HG03342 (cell line): ENCODE data around the gene PLA2G6.
"Not testable (repeated sequence)": the region's sequence is repeated elsewhere in the genome, so short reads cannot be mapped to it uniquely, and the experiment has no call there.

Source experiments
- ATAC-seq: cut with Tn5 transposase; IDR thresholded peaks from one replicate; pipeline ENCODE4 v1.9.1; 2021; ENCODE audit warnings: mild to moderate bottlenecking, moderate library complexity; ENCODE audit not compliant: unreplicated experiment

PLA2G6 gene

GRCh38 chr22:38191731-38192474, 10.3 kb upstream of the PLA2G6 start:
- no peak for ATAC-seq

GRCh38 chr22:38191055-38191454, 9.4 kb upstream of the PLA2G6 start:
- no peak for ATAC-seq

GRCh38 chr22:38190581-38190980, 9.0 kb upstream of the PLA2G6 start:
- no peak for ATAC-seq

GRCh38 chr22:38189104-38189503, 7.5 kb upstream of the PLA2G6 start:
- no peak for ATAC-seq

GRCh38 chr22:38187413-38188212, 6.0 kb upstream of the PLA2G6 start:
- no peak for ATAC-seq

GRCh38 chr22:38186429-38186828, 4.8 kb upstream of the PLA2G6 start:
- ATAC-seq = no peak

- no peak for ATAC-seq
Observed at GRCh38 chr22:38184788-38185187, 3.2 kb upstream of the PLA2G6 start.

- no peak for ATAC-seq
Observed at GRCh38 chr22:38180841-38181452, 683 bp downstream of the PLA2G6 start.

- not testable (repeated sequence) for ATAC-seq
Observed at GRCh38 chr22:38178605-38178937, 3.1 kb downstream of the PLA2G6 start.

- ATAC-seq = no peak
Observed at GRCh38 chr22:38177926-38178604, 3.6 kb downstream of the PLA2G6 start.

GRCh38 chr22:38177571-38177925, 4.1 kb downstream of the PLA2G6 start:
- ATAC-seq = not testable (repeated sequence)

GRCh38 chr22:38177044-38177443, 4.6 kb downstream of the PLA2G6 start:
- no peak for ATAC-seq

GRCh38 chr22:38176170-38176741, 5.4 kb downstream of the PLA2G6 start:
- no peak for ATAC-seq

- no peak for ATAC-seq
Observed at GRCh38 chr22:38175206-38176118, 6.2 kb downstream of the PLA2G6 start.

- no peak for ATAC-seq
Observed at GRCh38 chr22:38174626-38175025, 7.0 kb downstream of the PLA2G6 start.

GRCh38 chr22:38173641-38173906, 8.1 kb downstream of the PLA2G6 start:
- ATAC-seq = no peak

GRCh38 chr22:38172832-38173640, 8.6 kb downstream of the PLA2G6 start:
- no peak for ATAC-seq

- no peak for ATAC-seq
Observed at GRCh38 chr22:38171927-38172831, 9.5 kb downstream of the PLA2G6 start.
